Activated effector memory CD4-positive, alpha-beta T cell treated with anti-CD3 and anti-CD28 coated beads, Interleukin-2, amount 50 U/mL, for 16 hours (primary cell): ENCODE results near the gene GTF2H1.
A peak's percentile ranks its signal among the peaks of the same experiment; 100 is the strongest.

ENCODE experiments used
- DNase-seq: peaks from one replicate; pipeline ENCODE4 v3.0.0-alpha.2; 2020

GTF2H1 gene

GRCh38 chr11:18321969-18322711, at the start of gene GTF2H1, which contains the start of gene HPS5:
Gene GTF2H1, plus strand, starts transcription at chr11:18322567. Its CDS starts 10,508 bp downstream, at chr11:18333075.
Gene HPS5, minus strand, starts transcription at chr11:18322140. Its CDS starts 4,282 bp downstream, at chr11:18317858.
- DNase-seq = peak; percentile 98

- DNase-seq = no peak
Measured at GRCh38 chr11:18277565-18278271, 44.6 kb upstream of the GTF2H1 start.

- no peak for DNase-seq
Measured at GRCh38 chr11:18280438-18281045, 41.8 kb upstream of the GTF2H1 start.

GRCh38 chr11:18282626-18283025, 39.7 kb upstream of the GTF2H1 start:
- no peak for DNase-seq

- no peak for DNase-seq
Measured at GRCh38 chr11:18285841-18286240, 36.5 kb upstream of the GTF2H1 start.

GRCh38 chr11:18288911-18289310, 33.5 kb upstream of the GTF2H1 start:
- DNase-seq = no peak

- no peak for DNase-seq
Measured at GRCh38 chr11:18294862-18295261, 27.5 kb upstream of the GTF2H1 start.

GRCh38 chr11:18295316-18295715, 27.1 kb upstream of the GTF2H1 start:
- DNase-seq = no peak

- DNase-seq = no peak
Measured at GRCh38 chr11:18299721-18300120, 22.6 kb upstream of the GTF2H1 start.

- no peak for DNase-seq
Measured at GRCh38 chr11:18304745-18305144, 17.6 kb upstream of the GTF2H1 start.

GRCh38 chr11:18307461-18308139, 14.8 kb upstream of the GTF2H1 start:
- DNase-seq = no peak

GRCh38 chr11:18308242-18308641, 14.1 kb upstream of the GTF2H1 start:
- no peak for DNase-seq

- no peak for DNase-seq
Measured at GRCh38 chr11:18309691-18310090, 12.7 kb upstream of the GTF2H1 start.

- DNase-seq = no peak
Measured at GRCh38 chr11:18310800-18311340, 11.5 kb upstream of the GTF2H1 start.

- DNase-seq = no peak
Measured at GRCh38 chr11:18312012-18312411, 10.4 kb upstream of the GTF2H1 start.

- DNase-seq = no peak
Measured at GRCh38 chr11:18312663-18313420, 9.5 kb upstream of the GTF2H1 start.

- DNase-seq = no peak
Measured at GRCh38 chr11:18313965-18314763, 8.2 kb upstream of the GTF2H1 start.

- DNase-seq = no peak
Measured at GRCh38 chr11:18314784-18315523, 7.4 kb upstream of the GTF2H1 start.

- no peak for DNase-seq
Measured at GRCh38 chr11:18315893-18316292, 6.5 kb upstream of the GTF2H1 start.

GRCh38 chr11:18317551-18317950, 4.8 kb upstream of the GTF2H1 start:
- DNase-seq = no peak

GRCh38 chr11:18319914-18320313, 2.5 kb upstream of the GTF2H1 start:
- no peak for DNase-seq
